HepG2 (cell line): ENCODE measurements around the gene THOC5. TPM values are rescaled to one million over a fixed set of nuclear protein-coding genes. Genes with fewer than 3 reads are reported as not detected.
A peak's percentile ranks its signal among the peaks of the same experiment; 100 is the strongest.

Experiments
- ATAC-seq: fragments of 200-7000 bp; cut with Tn5 transposase; 3 replicates; pipeline ENCODE4 v1.9.1; 2020; ENCODE audit warnings: mild to moderate bottlenecking, moderate library complexity
- BruUV-seq: library from RNA; stranded (reverse); fragments of 400-500 nt; replicated peaks from 2 replicates; lab custom pipeline; 2021; lab: Mats Ljungman, UMichigan
- CTCF ChIA-PET: fragments of 300-600 bp; formaldehyde crosslinking; extraction: SDS; loops from one replicate; lab custom pipeline; 2021; ENCODE audit warnings: low total read pairs, inconsistent platforms, low intra/inter-chr PET ratio; lab: Yijun Ruan, JAX
- POLR2A ChIA-PET: fragments of 350-600 bp; sonication (Branson Sonifier 250); formaldehyde crosslinking; loops from one replicate; lab custom pipeline; 2020; ENCODE audit warnings: antibody characterized with exemption, inconsistent platforms; lab: Yijun Ruan, JAX
- DNase-seq: peaks from one replicate; pipeline ENCODE4 v3.0.0-alpha.2; 2015; ENCODE audit warnings: low spot score
- FAIRE-seq: peaks from 3 replicates; lab custom pipeline; 2011; peaks lifted over from hg19 to GRCh38; lab: Jason Lieb, UNC
- H2AFZ ChIP-seq: one replicate; pipeline ENCODE4 v1.6.1; 2011; ENCODE audit warnings: low read length, inconsistent platforms
- H3K27ac ChIP-seq: fragments of 300-600 bp; 3 replicates; pipeline ENCODE4 v1.8.0; 2011; ENCODE audit warnings: mixed run types, mild to moderate bottlenecking, mixed read lengths, low read length, inconsistent platforms; ENCODE audit not compliant: insufficient read depth; ENCODE audit errors: extremely low read length
- H3K27me3 ChIP-seq, 2 experiments: fragments of 200-600 bp in 1 of 2; 2 replicates in 1 of 2; 3 replicates in 1 of 2; pipeline versions ENCODE4 v1.6.0 to v1.8.0; 2011; ENCODE audit warnings: low read length in 2 of 2, mild to moderate bottlenecking in 2 of 2, moderate library complexity in 2 of 2, inconsistent platforms in 1 of 2; ENCODE audit not compliant: insufficient read depth in 2 of 2, control insufficient read depth in 1 of 2
- H3K36me3 ChIP-seq, 2 experiments: fragments of 200-600 bp in 1 of 2; replicated peaks in 1 of 2; 2 replicates in 1 of 2; 3 replicates in 1 of 2; pipeline versions ENCODE4 v1.5.1 to v1.8.0; 2011; ENCODE audit warnings: low read length in 2 of 2, inconsistent platforms in 1 of 2; ENCODE audit not compliant: insufficient read depth in 2 of 2, control insufficient read depth in 1 of 2
- H3K4me1 ChIP-seq: 2 replicates; pipeline ENCODE4 v1.5.1; 2012; ENCODE audit warnings: low read length, inconsistent platforms; ENCODE audit not compliant: insufficient read depth
- H3K4me2 ChIP-seq: 2 replicates; pipeline ENCODE4 v1.6.0; 2011; ENCODE audit warnings: low read depth, low read length, inconsistent platforms
- H3K4me3 ChIP-seq, 3 experiments: fragments of 200-600 bp in 1 of 3; sonication (generic), shearing (Covaris generic) in 1 of 3; replicated peaks in 1 of 3; 2 replicates each; pipeline ENCODE4 v1.5.1; 2011 to 2016; ENCODE audit warnings: low read length in 3 of 3, inconsistent platforms in 2 of 3, low read depth in 2 of 3, mild to moderate bottlenecking in 2 of 3, control low read depth in 1 of 3, mixed read lengths in 1 of 3; ENCODE audit not compliant: insufficient read depth in 1 of 3
- H3K79me2 ChIP-seq: one replicate; pipeline ENCODE4 v1.6.1; 2011; ENCODE audit warnings: low read length, inconsistent platforms; ENCODE audit not compliant: insufficient read depth
- H3K9ac ChIP-seq: 2 replicates; pipeline ENCODE4 v1.6.0; 2011; ENCODE audit warnings: mild to moderate bottlenecking, low read depth, low read length, inconsistent platforms; ENCODE audit not compliant: insufficient read depth
- H3K9me3 ChIP-seq: 2 replicates; pipeline ENCODE4 v1.5.1; 2012; ENCODE audit warnings: mild to moderate bottlenecking, low read length
- H4K20me1 ChIP-seq: 2 replicates; pipeline ENCODE4 v1.6.0; 2011; ENCODE audit warnings: inconsistent platforms, mild to moderate bottlenecking, low read length, moderate library complexity; ENCODE audit not compliant: insufficient read depth
- FOXA3 ChIP-seq: IDR thresholded peaks from 2 replicates; pipeline ENCODE4 v1.6.1; 2016; ENCODE audit warnings: missing genetic modification reagents, missing compliant biosample characterization
- GZF1 ChIP-seq: sonication (generic); formaldehyde crosslinking; IDR thresholded peaks from 2 replicates; pipeline ENCODE4 v1.5.1; 2020; ENCODE audit warnings: mild to moderate bottlenecking, missing genetic modification reagents
- KLF9 ChIP-seq: IDR thresholded peaks from 2 replicates; pipeline ENCODE4 v1.6.1; 2016; ENCODE audit warnings: low read depth
- MAFF ChIP-seq: IDR thresholded peaks from 2 replicates; pipeline ENCODE4 v1.6.1; 2011; ENCODE audit warnings: low read depth, low read length, improper control_type of control experiment
- MAFK ChIP-seq, 2 experiments: IDR thresholded peaks in 1 of 2; conservative IDR thresholded peaks in 1 of 2; 2 replicates each; pipeline ENCODE4 v1.6.1; 2011; ENCODE audit warnings: improper control_type of control experiment in 2 of 2, low read length in 2 of 2
- NR2F1 ChIP-seq, 2 experiments: fragments of 450-650 bp in 1 of 2; formaldehyde crosslinking in 1 of 2; IDR thresholded peaks; 2 replicates each; pipeline versions ENCODE4 v1.5.0 to v1.6.1; 2016 to 2020; ENCODE audit warnings: mild to moderate bottlenecking in 1 of 2, missing compliant biosample characterization in 1 of 2, missing genetic modification reagents in 1 of 2, moderate library complexity in 1 of 2
- NR2F6 ChIP-seq, 2 experiments: IDR thresholded peaks; 2 replicates each; pipeline ENCODE4 v1.6.1; 2016; ENCODE audit warnings: antibody characterized with exemption in 1 of 2, mild to moderate bottlenecking in 1 of 2
- POLR2A ChIP-seq, 2 experiments: IDR thresholded peaks; 2 replicates each; pipeline ENCODE4 v1.6.1; 2011; ENCODE audit warnings: low read depth in 2 of 2, low read length in 2 of 2, mild to moderate bottlenecking in 1 of 2, moderate library complexity in 1 of 2; ENCODE audit not compliant: insufficient read depth in 1 of 2
- RARA ChIP-seq: IDR thresholded peaks from 2 replicates; pipeline ENCODE4 v1.6.1; 2016; ENCODE audit warnings: missing genetic modification reagents, missing compliant biosample characterization
- ZFP1 ChIP-seq: IDR thresholded peaks from 2 replicates; pipeline ENCODE4 v1.6.1; 2016
- ZNF510 ChIP-seq: sonication (generic); formaldehyde crosslinking; IDR thresholded peaks from 2 replicates; pipeline ENCODE4 v1.4.0; 2020; ENCODE audit warnings: low read depth, mild to moderate bottlenecking, missing genetic modification reagents
- ZNF572 ChIP-seq: sonication (generic); formaldehyde crosslinking; IDR thresholded peaks from 2 replicates; pipeline ENCODE4 v1.5.1; 2020; ENCODE audit warnings: mild to moderate bottlenecking, missing genetic modification reagents
- ZNF768 ChIP-seq: sonication (generic); formaldehyde crosslinking; IDR thresholded peaks from 2 replicates; pipeline ENCODE4 v1.4.0; 2020; ENCODE audit warnings: missing genetic modification reagents
- WGBS: methylation state at CpG from one replicate; pipeline ENCODE4 v1.1.6; 2017; ENCODE audit warnings: low lambda C conversion rate; 5-methylcytosine and 5-hydroxymethylcytosine counted together
- in situ Hi-C: cut with HindIII; loops from 2 replicates; pipeline ENCODE4 v1.10.0; 2017; ENCODE audit warnings: low pct_unique_long_range_greater_than_20kb; ENCODE audit not compliant: extremely low pct_ligation_motif_present
- intact Hi-C: fragments of 100-400 bp; cut with micrococcal nuclease; formaldehyde crosslinking; loops from one replicate; pipeline ENCODE4 v1.10.0; 2022; ENCODE audit not compliant: unreplicated experiment
- polyA plus RNA-seq, 8 experiments: library from polyadenylated mRNA; depleted of rRNA in 3 of 8; stranded (reverse) in 7 of 8; unstranded in 1 of 8; fragments of >200 nt; fragmentation: Illumina TruSeq in 4 of 8; extraction: Trizol in 4 of 8; gene quantifications; 2 replicates each; pipeline versions ENCODE4 v1.2.1 to v1.2.3, GENCODE V29; 2011 to 2016; ENCODE audit warnings: low read depth in 4 of 8, missing spikeins in 1 of 8, mixed read lengths in 1 of 8; ENCODE audit not compliant: insufficient read depth in 1 of 8
- total RNA-seq, 5 experiments: library from RNA; depleted of rRNA; stranded (reverse); fragments of >200 nt; fragmentation: Illumina TruSeq; extraction: Trizol; gene quantifications; 2 replicates each; pipeline ENCODE4 v1.2.3, GENCODE V29; 2016; ENCODE audit warnings: low read depth in 1 of 5
- TF ChIP-seq, protein P1 (sequence below): sonication (generic); formaldehyde crosslinking; IDR thresholded peaks from 2 replicates; pipeline ENCODE4 v1.5.0; 2020; ENCODE audit warnings: missing genetic modification reagents
- TF ChIP-seq, protein P2 (sequence below): sonication (generic); formaldehyde crosslinking; conservative IDR thresholded peaks from 2 replicates; pipeline ENCODE4 v1.8.0; 2022; ENCODE audit warnings: low read depth, missing genetic modification reagents
- TF ChIP-seq, protein P3 (sequence below): sonication (generic); formaldehyde crosslinking; IDR thresholded peaks from 2 replicates; pipeline ENCODE4 v1.5.0; 2020; ENCODE audit warnings: missing genetic modification reagents
- TF ChIP-seq, protein P4 (sequence below): sonication (generic); formaldehyde crosslinking; IDR thresholded peaks from 2 replicates; pipeline ENCODE4 v1.5.1; 2020; ENCODE audit warnings: mild to moderate bottlenecking, missing genetic modification reagents, borderline replicate concordance

THOC5 gene
- total and polyA plus RNA-seq, 2 of the 13 experiments (the other 11 are each of a cell fraction or from before 2014, with no cell fraction given): 45.8 to 46.7 TPM

DNA sequence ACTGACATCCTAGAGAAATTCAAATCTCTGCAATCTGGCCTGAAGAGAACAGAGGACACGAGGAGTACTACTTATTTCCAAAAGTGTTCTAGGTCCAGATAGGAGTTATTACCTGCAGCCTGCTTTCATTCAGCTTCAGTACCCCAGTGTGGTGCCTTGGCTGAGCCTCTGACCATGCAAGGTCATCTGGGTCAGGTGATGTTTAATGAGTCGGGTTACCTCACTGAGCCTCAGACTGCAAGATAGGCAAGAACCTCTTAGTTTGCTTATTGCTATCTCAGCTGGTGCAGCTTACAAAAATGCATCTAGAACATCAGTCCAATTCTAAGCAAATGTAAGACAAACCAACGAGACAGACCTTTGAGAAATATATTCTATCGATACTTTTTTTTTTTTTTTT lies 40.4 kb upstream of the THOC5 start:
- POLR2A ChIA-PET: interaction anchor here (0.5 to 4.6 kb wide), 6 partner anchors 8 to 1008 kb away, joined by 3 to 50 read pairs (median 12); partner anchors contain the start of genes NIPSNAP1 and THOC5
- Histone ChIP-seq H3K4me3 (no peak overlapping the region), H3K9me3 (no peaks in the 10 kb centered on the region), H3K4me1 (peaks cover 37% of the 10 kb centered on the region), H3K9ac (no peak overlapping the region; the same call in 1 of the 2 replicates), H3K4me2 (peak overlapping the region; percentile 38), H2AFZ (no peak overlapping the region), H3K27ac (no peak overlapping the region), H3K36me3 (no peaks in the 10 kb centered on the region), H3K79me2 (no peaks in the 10 kb centered on the region), H4K20me1 (no peaks in the 10 kb centered on the region), H3K27me3 (no peaks in the 10 kb centered on the region)
- in situ Hi-C loops (no loop called here), intact Hi-C loops (no loop called here)
- CTCF ChIA-PET: no interaction called here
- WGBS: 16% methylated on average over 4 of the region's 4 CpGs
- peak; percentile 70 for ATAC-seq
- DNase-seq: peak; percentile 61
- FAIRE-seq: peak; percentile 81
- no TSS peak for BruUV-seq
- TF ChIP-seq, protein P1, sequence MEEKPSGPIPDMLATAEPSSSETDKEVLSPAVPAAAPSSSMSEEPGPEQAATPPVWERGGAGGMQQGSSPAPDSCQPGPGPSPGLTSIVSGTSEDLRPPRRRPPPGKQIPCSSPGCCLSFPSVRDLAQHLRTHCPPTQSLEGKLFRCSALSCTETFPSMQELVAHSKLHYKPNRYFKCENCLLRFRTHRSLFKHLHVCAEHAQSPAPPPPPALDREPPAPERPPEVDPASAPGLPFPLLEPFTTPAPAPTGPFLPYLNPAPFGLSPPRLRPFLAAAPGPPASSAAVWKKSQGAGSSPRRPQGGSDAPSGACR: no peak
- TF ChIP-seq ZNF510 (CRISPR knock-in tag) (no peak), GZF1 (CRISPR knock-in tag) (no peak), NR2F1 (CRISPR knock-in tag; IDR thresholded peaks at IDR 0.05) (peak; percentile 29 to 38; a peak in 1 of 4 replicates), MAFF (0 out of 2 replicates have a peak, but pooled peaks have one; percentile 27), POLR2A (IDR thresholded peaks at IDR 0.05; ENCODE audit: insufficient read depth in 1 of 2, low read depth in 2 of 2, low read length in 2 of 2) (no peak), KLF9 (no peak), NR2F6 (IDR thresholded peaks at IDR 0.05) (peak; percentile 47), NR2F6 (CRISPR knock-in tag; IDR thresholded peaks at IDR 0.05) (peak; percentile 71; the same call in 1 of the 2 replicates), MAFK (conservative IDR thresholded peaks at IDR 0.05 in 1 of 2, IDR thresholded peaks at IDR 0.05 in 1 of 2; ENCODE audit: low read length in 2 of 2) (peak in 1 of 2 experiments; percentile 16; a peak in 1 of 4 replicates), ZNF768 (CRISPR knock-in tag) (no peak), RARA (CRISPR knock-in tag) (0 out of 2 replicates have a peak, but pooled peaks have one; percentile 8), ZNF572 (CRISPR knock-in tag) (no peak), ZFP1 (CRISPR knock-in tag) (no peak), FOXA3 (0 out of 2 replicates have a peak, but pooled peaks have one; percentile 9)
- TF ChIP-seq, protein P2, sequence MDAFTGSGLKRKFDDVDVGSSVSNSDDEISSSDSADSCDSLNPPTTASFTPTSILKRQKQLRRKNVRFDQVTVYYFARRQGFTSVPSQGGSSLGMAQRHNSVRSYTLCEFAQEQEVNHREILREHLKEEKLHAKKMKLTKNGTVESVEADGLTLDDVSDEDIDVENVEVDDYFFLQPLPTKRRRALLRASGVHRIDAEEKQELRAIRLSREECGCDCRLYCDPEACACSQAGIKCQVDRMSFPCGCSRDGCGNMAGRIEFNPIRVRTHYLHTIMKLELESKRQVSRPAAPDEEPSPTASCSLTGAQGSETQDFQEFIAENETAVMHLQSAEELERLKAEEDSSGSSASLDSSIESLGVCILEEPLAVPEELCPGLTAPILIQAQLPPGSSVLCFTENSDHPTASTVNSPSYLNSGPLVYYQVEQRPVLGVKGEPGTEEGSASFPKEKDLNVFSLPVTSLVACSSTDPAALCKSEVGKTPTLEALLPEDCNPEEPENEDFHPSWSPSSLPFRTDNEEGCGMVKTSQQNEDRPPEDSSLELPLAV (CRISPR knock-in tag): no peak
- TF ChIP-seq, protein P3, sequence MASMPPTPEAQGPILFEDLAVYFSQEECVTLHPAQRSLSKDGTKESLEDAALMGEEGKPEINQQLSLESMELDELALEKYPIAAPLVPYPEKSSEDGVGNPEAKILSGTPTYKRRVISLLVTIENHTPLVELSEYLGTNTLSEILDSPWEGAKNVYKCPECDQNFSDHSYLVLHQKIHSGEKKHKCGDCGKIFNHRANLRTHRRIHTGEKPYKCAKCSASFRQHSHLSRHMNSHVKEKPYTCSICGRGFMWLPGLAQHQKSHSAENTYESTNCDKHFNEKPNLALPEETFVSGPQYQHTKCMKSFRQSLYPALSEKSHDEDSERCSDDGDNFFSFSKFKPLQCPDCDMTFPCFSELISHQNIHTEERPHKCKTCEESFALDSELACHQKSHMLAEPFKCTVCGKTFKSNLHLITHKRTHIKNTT (CRISPR knock-in tag): no peak
- TF ChIP-seq, protein P4, sequence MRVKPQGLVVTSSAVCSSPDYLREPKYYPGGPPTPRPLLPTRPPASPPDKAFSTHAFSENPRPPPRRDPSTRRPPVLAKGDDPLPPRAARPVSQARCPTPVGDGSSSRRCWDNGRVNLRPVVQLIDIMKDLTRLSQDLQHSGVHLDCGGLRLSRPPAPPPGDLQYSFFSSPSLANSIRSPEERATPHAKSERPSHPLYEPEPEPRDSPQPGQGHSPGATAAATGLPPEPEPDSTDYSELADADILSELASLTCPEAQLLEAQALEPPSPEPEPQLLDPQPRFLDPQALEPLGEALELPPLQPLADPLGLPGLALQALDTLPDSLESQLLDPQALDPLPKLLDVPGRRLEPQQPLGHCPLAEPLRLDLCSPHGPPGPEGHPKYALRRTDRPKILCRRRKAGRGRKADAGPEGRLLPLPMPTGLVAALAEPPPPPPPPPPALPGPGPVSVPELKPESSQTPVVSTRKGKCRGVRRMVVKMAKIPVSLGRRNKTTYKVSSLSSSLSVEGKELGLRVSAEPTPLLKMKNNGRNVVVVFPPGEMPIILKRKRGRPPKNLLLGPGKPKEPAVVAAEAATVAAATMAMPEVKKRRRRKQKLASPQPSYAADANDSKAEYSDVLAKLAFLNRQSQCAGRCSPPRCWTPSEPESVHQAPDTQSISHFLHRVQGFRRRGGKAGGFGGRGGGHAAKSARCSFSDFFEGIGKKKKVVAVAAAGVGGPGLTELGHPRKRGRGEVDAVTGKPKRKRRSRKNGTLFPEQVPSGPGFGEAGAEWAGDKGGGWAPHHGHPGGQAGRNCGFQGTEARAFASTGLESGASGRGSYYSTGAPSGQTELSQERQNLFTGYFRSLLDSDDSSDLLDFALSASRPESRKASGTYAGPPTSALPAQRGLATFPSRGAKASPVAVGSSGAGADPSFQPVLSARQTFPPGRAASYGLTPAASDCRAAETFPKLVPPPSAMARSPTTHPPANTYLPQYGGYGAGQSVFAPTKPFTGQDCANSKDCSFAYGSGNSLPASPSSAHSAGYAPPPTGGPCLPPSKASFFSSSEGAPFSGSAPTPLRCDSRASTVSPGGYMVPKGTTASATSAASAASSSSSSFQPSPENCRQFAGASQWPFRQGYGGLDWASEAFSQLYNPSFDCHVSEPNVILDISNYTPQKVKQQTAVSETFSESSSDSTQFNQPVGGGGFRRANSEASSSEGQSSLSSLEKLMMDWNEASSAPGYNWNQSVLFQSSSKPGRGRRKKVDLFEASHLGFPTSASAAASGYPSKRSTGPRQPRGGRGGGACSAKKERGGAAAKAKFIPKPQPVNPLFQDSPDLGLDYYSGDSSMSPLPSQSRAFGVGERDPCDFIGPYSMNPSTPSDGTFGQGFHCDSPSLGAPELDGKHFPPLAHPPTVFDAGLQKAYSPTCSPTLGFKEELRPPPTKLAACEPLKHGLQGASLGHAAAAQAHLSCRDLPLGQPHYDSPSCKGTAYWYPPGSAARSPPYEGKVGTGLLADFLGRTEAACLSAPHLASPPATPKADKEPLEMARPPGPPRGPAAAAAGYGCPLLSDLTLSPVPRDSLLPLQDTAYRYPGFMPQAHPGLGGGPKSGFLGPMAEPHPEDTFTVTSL (CRISPR knock-in tag): no peak
